ENCODE data around the gene PERM1.

GRCh38 chr1:963746-964525 lies 18.0 kb downstream of the PERM1 start:
- TF ChIP-seq, protein P1, sequence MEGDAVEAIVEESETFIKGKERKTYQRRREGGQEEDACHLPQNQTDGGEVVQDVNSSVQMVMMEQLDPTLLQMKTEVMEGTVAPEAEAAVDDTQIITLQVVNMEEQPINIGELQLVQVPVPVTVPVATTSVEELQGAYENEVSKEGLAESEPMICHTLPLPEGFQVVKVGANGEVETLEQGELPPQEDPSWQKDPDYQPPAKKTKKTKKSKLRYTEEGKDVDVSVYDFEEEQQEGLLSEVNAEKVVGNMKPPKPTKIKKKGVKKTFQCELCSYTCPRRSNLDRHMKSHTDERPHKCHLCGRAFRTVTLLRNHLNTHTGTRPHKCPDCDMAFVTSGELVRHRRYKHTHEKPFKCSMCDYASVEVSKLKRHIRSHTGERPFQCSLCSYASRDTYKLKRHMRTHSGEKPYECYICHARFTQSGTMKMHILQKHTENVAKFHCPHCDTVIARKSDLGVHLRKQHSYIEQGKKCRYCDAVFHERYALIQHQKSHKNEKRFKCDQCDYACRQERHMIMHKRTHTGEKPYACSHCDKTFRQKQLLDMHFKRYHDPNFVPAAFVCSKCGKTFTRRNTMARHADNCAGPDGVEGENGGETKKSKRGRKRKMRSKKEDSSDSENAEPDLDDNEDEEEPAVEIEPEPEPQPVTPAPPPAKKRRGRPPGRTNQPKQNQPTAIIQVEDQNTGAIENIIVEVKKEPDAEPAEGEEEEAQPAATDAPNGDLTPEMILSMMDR (IDR thresholded peaks at IDR 0.05; ENCODE audit: low read length): no peak
- TF ChIP-seq EZH2 (IDR thresholded peaks at IDR 0.05; ENCODE audit: borderline replicate concordance, low read length): no peak

Measured in OCI-LY1 (cell line).